GM10266 (cell line): ENCODE measurements around the gene PMM2.

Source experiments
- DNase-seq: peaks from one replicate; pipeline ENCODE4 v3.0.0; 2012; ENCODE audit errors: extremely low spot score
- TF ChIP-seq, protein P1 (sequence below): IDR thresholded peaks from 2 replicates; pipeline ENCODE4 v1.5.1; 2012; ENCODE audit warnings: mild to moderate bottlenecking, low read depth; ENCODE audit not compliant: control insufficient read depth, insufficient read depth; ENCODE audit errors: missing control alignments

The PMM2 gene

GRCh38 chr16:8818504-8819270 is 21.0 kb downstream of the PMM2 start:
- peak; percentile 59 for DNase-seq
- TF ChIP-seq, protein P1, sequence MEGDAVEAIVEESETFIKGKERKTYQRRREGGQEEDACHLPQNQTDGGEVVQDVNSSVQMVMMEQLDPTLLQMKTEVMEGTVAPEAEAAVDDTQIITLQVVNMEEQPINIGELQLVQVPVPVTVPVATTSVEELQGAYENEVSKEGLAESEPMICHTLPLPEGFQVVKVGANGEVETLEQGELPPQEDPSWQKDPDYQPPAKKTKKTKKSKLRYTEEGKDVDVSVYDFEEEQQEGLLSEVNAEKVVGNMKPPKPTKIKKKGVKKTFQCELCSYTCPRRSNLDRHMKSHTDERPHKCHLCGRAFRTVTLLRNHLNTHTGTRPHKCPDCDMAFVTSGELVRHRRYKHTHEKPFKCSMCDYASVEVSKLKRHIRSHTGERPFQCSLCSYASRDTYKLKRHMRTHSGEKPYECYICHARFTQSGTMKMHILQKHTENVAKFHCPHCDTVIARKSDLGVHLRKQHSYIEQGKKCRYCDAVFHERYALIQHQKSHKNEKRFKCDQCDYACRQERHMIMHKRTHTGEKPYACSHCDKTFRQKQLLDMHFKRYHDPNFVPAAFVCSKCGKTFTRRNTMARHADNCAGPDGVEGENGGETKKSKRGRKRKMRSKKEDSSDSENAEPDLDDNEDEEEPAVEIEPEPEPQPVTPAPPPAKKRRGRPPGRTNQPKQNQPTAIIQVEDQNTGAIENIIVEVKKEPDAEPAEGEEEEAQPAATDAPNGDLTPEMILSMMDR = no peak

- TF ChIP-seq, protein P1 = no peak
These were observed 21.9 kb downstream of the PMM2 start for GRCh38 chr16:8819411-8820034.

DNA sequence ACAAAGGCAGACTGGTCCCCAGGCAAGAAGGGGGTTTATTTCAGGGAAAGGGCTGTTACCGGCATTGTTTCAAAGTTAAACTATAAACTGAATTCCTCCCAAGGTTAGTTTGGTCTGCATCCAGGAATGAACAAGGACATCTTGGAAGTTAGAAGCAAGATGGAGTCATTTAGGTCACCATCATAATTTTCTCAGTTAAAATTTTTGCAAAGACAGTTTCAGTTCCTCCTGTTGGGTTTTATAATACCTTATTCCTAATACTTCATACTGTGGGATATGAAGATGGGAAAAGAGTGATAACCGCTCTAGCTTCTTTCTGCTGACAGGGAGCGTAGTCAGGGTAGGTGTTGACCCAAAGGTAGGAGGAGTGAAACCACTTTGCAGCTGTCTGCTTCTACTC is 24.8 kb downstream of the PMM2 start:
- no peak for DNase-seq

More at GRCh38 chr16:8819411-8820034, 21.9 kb downstream of the PMM2 start:
- no peak for DNase-seq

DNA sequence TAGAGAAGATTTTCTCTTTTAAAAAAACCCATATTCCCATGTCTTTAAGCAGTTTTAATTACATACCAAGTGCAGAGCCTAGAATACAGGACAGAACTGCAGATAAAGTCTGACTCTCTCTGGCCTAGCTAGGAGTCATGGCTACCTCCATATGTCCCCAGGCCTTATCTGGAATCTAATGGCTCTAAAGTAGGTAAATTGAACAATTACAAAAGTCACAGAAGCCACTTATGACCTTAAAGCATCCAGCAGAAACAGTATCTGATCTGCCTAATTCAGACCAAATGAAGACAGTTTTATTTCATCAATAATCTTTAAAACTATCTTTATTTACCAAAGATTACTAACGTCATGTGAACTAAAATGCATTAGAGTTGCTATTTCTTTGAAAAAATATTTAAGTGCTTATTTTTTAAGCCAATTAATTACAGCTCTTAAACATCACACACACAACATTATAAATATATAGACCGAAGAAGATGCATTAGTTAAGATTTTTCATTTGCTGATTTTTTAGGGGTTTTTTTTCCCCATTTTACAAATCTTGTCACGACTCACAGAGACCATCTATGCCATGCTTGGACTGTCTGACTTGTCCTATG is 28.7 kb downstream of the PMM2 start:
- no peak for DNase-seq
- TF ChIP-seq, protein P1 = no peak

More for the DNA sequence above, 24.8 kb downstream of the PMM2 start:
- TF ChIP-seq, protein P1 = no peak

GRCh38 chr16:8828541-8829165 is 31.0 kb downstream of the PMM2 start:
- DNase-seq = no peak
- TF ChIP-seq, protein P1 = no peak

GRCh38 chr16:8831450-8831849 is 33.8 kb downstream of the PMM2 start:
- TF ChIP-seq, protein P1 = no peak
- no peak for DNase-seq
